Inflammatory macrophage treated with lipopolysaccharide for 4 hours (primary cell): Measurements from ENCODE around the gene ZNF397.

Source experiments
- DNase-seq: peaks from one replicate; pipeline ENCODE4 v3.0.0-alpha.2; 2020

Gene ZNF397

GRCh38 chr18:35306588-35307250 is 65.9 kb downstream of the ZNF397 start:
- DNase-seq: no peak
